ENCODE measurements around the gene PTPN4. TPM values are rescaled to one million over a fixed set of nuclear protein-coding genes. Genes with fewer than 3 reads are reported as not detected.

The PTPN4 gene
- polyA plus RNA-seq, 1 experiment: 11.8 TPM

DNA sequence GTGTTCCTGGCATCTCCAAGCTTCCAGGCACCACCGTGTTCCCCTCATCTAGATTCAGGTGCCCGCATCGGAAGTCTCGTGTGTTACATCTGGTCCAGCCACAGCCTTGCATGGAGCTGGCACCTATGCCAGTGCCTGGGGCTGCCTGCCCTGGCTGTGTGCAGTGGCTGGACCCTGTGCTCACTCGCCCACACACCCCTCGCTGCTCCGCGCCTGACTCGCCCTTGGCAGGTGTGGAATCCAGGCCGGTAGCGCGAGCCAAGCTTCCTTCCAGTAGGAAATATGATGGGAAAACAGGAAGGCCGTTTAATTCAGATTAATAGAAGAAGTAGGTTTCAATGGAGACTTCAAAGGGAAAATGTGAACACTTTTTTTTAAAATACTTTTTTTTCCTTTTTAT is 78.0 kb downstream of the PTPN4 start:
- H3K27me3 ChIP-seq (ENCODE audit: control insufficient read depth, insufficient read depth, low read length): no peaks in the 10 kb centered on the region
- POLR2A ChIA-PET: no interaction called here
- CTCF ChIA-PET: interaction anchor here (1.0 to 1.4 kb wide), 3 partner anchors 10 to 18 kb away, joined by 3 to 5 read pairs (median 5); no protein-coding TSS in a partner anchor
- DNase-seq (ENCODE audit: low read depth): no peak
- TF ChIP-seq, protein P1, sequence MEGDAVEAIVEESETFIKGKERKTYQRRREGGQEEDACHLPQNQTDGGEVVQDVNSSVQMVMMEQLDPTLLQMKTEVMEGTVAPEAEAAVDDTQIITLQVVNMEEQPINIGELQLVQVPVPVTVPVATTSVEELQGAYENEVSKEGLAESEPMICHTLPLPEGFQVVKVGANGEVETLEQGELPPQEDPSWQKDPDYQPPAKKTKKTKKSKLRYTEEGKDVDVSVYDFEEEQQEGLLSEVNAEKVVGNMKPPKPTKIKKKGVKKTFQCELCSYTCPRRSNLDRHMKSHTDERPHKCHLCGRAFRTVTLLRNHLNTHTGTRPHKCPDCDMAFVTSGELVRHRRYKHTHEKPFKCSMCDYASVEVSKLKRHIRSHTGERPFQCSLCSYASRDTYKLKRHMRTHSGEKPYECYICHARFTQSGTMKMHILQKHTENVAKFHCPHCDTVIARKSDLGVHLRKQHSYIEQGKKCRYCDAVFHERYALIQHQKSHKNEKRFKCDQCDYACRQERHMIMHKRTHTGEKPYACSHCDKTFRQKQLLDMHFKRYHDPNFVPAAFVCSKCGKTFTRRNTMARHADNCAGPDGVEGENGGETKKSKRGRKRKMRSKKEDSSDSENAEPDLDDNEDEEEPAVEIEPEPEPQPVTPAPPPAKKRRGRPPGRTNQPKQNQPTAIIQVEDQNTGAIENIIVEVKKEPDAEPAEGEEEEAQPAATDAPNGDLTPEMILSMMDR (IDR thresholded peaks at IDR 0.05; ENCODE audit: insufficient read depth, low read depth, low read length): no peak
- H3K36me3 ChIP-seq (ENCODE audit: control insufficient read depth, insufficient read depth, low read length): no peaks in the 10 kb centered on the region
- H3K4me3 ChIP-seq (ENCODE audit: low read depth, low read length): no peak overlapping the region

DNA sequence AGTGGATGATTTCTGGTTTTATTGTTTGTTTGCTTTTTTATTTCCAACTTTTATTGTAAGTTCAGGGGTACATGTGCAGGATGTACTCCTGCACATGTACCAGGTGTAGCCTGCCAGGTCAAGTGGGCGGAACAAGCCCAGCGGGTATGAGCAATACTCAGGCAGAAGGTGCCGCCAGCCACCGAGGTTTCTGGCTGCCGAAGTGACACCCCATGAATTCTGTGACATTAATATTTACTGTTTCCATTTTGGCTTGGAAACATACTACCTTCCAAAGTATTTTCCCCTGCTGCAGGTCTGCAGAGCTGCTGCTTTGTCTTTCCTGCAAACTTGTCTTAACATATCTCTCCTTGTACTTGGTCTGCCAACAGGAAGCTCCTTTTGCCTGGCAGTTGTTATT is 78.5 kb downstream of the PTPN4 start:
- ChIA-PET POLR2A (no interaction called here), CTCF (interaction anchor here (1.2 to 1.4 kb wide), 2 partner anchors 11 to 15 kb away, joined by 5 read pairs; no protein-coding TSS in a partner anchor)
- Histone ChIP-seq H3K36me3 (ENCODE audit: control insufficient read depth, insufficient read depth, low read length) (no peaks in the 10 kb centered on the region), H3K27me3 (ENCODE audit: control insufficient read depth, insufficient read depth, low read length) (no peaks in the 10 kb centered on the region), H3K4me3 (ENCODE audit: low read depth, low read length) (no peak overlapping the region)
- TF ChIP-seq, protein P1 (IDR thresholded peaks at IDR 0.05; ENCODE audit: insufficient read depth, low read depth, low read length): no peak
- no peak for DNase-seq (ENCODE audit: low read depth)

DNA sequence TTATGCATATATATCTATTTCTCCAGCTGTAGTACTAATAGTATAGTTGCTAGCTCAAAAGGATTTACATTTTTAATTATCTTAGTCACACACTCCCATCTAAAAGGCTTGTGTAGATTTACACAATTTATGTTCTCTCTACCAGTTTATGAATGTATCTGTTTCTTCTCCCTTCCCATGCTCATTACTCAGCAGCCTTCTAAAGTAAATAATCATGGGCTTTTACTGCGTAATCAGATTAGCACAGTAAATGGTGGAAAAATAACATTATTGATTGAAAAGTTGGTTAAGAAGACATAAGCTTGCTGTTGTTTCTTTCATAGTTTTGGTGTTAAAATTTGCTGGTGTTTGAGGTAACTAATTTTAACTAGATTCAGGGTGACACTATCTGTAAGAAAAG is 81.8 kb downstream of the PTPN4 start:
- DNase-seq (ENCODE audit: low read depth): no peak
- ChIA-PET POLR2A (no interaction called here), CTCF (interaction anchor here (1.9 kb wide), 1 partner anchor 12 kb away, joined by 4 read pairs; no protein-coding TSS in a partner anchor)
- no peaks in the 10 kb centered on the region for H3K27me3 ChIP-seq (ENCODE audit: control insufficient read depth, insufficient read depth, low read length)
- H3K4me3 ChIP-seq (ENCODE audit: low read depth, low read length): no peak overlapping the region
- no peaks in the 10 kb centered on the region for H3K36me3 ChIP-seq (ENCODE audit: control insufficient read depth, insufficient read depth, low read length)
- TF ChIP-seq, protein P1 (IDR thresholded peaks at IDR 0.05; ENCODE audit: insufficient read depth, low read depth, low read length): no peak

DNA sequence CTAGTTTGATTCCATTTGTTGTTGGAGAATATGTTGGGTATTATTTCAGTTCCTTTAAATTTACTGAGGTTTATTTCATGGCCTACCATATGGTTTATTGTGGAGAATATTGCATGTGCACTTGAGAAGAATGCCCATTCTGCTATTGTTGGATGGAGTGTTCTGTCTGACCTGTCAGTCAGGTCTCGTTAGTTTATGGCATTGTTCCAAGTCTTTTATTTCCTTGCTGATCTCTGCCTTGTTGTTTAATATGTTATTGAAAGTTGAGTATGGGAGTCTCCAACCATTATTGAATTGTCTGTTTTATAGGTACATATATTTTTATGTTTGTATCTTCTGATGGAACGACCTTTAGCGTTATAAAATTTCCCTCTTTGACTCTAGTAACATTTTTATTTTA is 86.3 kb downstream of the PTPN4 start:
- ChIA-PET CTCF (interaction anchor here (1.6 kb wide), 1 partner anchor 11 kb away, joined by 5 read pairs; no protein-coding TSS in a partner anchor), POLR2A (no interaction called here)
- Histone ChIP-seq H3K4me3 (ENCODE audit: low read depth, low read length) (no peak overlapping the region), H3K27me3 (ENCODE audit: control insufficient read depth, insufficient read depth, low read length) (no peaks in the 10 kb centered on the region), H3K36me3 (ENCODE audit: control insufficient read depth, insufficient read depth, low read length) (no peaks in the 10 kb centered on the region)
- TF ChIP-seq, protein P1 (IDR thresholded peaks at IDR 0.05; ENCODE audit: insufficient read depth, low read depth, low read length): no peak
- DNase-seq (ENCODE audit: low read depth): no peak

DNA sequence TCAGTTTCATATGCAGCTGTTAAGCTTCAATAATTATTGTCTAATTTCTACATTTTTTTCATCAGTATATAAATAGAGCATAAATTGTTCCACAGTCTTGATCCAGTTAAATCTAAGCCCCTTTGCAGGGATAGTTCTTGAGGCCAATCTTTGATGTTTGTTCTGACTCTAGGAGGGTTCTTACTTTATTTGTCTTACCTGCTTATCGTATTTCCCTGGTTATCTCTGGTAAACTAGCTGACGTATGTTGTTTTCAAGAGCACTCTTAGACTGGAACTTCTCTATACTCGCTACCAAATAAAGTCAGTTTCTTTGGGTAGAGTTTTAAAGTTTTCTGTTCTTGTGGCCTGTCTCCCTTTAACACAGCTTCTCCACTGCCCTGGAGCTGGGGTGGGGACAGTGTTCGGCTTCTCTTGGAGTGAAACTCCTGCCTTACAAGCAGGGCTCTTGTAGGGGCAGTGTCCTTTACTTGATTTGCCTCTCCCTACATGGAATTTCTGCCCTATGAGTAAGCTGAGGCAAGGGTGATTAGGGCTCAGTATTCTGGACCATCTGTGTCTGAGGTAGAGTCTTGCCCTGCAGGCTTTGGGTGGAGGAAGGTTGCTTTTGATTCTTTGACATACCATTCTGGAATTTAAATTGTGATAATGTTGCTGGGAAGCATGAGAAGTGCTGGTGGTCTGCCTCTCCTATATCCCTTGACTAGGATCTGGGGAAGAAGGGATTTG is 90.3 kb downstream of the PTPN4 start:
- Histone ChIP-seq H3K4me3 (ENCODE audit: low read depth, low read length) (no peak overlapping the region), H3K36me3 (ENCODE audit: control insufficient read depth, insufficient read depth, low read length) (no peaks in the 10 kb centered on the region), H3K27me3 (ENCODE audit: control insufficient read depth, insufficient read depth, low read length) (no peaks in the 10 kb centered on the region)
- TF ChIP-seq, protein P1 (IDR thresholded peaks at IDR 0.05; ENCODE audit: insufficient read depth, low read depth, low read length): no peak
- CTCF ChIA-PET: no interaction called here
- POLR2A ChIA-PET: no interaction called here
- no peak for DNase-seq (ENCODE audit: low read depth)
